GM18519 (cell line): Measurements from ENCODE around the gene EPHA6.
"Not testable (repeated sequence)": the region's sequence is repeated elsewhere in the genome, so short reads cannot be mapped to it uniquely, and the experiment has no call there.

ENCODE experiments used
- ATAC-seq: cut with Tn5 transposase; IDR thresholded peaks from one replicate; pipeline ENCODE4 v1.9.1; 2021; ENCODE audit warnings: mild to moderate bottlenecking, moderate library complexity; ENCODE audit not compliant: unreplicated experiment, low FRiP score

Gene EPHA6

DNA sequence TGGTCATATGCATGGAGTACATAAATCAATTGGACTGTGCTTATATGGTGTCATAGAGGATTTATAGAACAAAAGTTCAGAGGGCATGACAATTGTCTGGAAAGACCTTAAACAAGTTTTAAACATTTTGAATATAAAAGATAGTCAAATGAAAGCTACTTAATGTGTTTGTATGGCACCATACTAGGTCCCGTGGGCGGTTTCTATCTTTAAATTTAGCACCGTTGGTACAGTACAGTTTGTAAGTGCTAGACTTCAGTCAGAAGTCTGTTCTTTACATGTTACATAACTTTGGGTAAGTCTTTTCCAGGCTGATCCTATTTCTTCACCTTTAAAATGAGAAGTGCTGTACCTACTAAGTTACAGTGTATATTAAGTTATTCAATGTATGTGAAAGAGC, 576.8 kb downstream of the EPHA6 start:
- no peak for ATAC-seq

DNA sequence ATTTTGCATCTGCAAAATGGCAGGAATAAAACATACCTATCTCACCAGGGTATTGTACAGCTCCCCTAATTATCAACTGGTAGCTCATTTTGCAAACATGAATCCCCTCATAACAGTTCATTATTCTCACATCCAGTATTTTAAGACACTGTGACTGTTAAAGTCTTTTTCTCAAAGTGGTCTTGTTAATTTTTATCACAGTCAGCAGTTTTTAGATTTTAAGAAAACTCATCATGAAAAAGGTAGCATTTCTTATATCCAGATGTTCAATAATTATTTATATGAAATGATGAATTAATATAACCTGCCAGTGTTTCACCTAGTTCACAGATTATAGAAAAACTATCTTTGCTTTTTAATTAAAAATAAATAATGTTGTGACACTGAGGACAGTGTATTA, 595.2 kb downstream of the EPHA6 start:
- ATAC-seq: no peak

DNA sequence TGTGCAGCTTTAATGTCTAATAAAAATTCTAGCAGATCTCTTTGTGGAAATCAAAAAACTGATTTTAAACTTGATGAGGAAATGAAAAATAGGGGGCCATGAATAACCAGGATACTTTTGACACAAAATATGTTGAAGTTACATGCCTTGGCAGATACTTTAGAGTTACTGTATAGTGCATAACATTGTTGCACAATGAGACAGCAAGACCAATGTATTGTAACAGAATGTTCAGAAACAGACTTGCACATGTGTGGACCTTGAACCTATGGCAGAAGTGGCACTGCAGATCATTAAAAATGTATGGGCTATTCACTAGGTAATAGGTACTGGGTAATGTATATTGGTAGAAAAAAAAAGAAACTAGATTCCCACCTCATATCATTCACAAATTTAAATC, 607.2 kb downstream of the EPHA6 start:
- no peak for ATAC-seq

DNA sequence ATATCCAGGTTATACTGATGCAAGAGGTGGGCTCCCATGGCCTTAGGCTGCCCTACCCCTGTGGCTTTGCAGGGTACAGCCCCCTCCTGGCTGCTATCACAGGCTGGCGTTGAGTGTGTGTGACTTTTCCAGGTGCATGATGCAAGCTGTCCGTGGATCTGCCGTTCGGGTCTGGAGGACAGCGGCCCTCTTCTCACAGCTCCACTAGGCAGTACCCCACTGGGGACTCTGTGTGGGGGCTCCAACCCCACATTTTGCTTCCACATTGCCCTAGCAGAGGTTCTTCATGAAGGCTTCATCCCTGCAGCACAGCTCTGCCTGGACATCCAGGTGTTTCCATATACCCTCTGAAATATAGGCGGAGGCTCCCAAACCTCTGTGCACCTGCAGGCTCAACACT, 610.6 kb downstream of the EPHA6 start:
- no peak for ATAC-seq

DNA sequence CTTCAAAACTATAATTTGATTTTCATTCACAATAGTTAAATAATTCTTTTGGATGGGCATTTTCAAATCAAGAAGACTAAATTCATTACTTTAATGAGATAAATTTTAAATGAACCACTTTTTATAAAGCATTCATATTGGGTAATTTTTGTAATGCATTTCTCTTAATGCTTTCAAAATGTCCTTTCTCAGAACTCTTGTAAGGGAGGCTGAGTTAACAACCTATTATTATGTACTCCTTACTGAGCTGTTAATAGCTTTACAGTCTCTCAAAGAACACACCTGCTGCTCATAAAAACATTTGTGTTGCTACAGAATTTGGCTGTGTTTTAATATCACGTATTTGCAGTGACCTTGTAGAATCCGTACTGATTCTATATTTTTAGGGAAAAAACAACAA, 616.2 kb downstream of the EPHA6 start:
- no peak for ATAC-seq

DNA sequence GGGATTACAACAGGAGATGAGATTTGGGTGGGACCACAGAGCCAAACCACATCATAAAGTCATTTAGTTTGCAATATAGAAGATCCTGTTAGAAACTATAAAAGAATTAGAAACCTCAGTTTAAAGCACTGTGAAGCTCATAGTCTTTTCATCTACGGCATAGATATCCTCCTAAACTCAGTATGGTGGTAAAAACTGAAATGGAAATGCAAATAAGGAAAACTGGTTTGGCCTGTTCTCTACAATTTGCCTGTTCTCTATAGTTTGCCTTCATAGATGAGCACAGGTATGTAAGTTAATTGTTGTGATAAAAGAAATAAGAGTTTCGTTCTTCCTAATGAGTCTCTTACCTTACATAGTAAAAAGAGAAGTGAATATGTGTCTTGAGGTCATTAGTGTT, 618.5 kb downstream of the EPHA6 start:
- no peak for ATAC-seq

DNA sequence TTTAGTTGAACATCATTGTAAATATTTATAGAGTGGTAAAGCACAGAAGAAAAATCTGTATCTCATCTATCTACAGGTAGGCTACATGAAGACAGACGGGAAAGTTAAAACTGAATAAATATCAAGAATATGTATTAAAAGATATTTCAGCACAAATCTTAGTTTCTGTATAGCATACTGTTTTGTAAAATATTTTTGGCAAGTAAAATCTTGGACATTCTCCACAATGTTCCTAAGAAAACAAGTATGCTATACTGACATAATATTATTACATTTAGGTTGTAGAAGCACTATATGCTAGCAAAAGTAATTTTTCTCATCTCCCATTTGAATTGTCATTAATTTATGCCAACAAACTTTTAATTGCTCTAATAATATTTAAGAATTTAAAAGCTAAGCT, 623.7 kb downstream of the EPHA6 start:
- ATAC-seq: no peak

DNA sequence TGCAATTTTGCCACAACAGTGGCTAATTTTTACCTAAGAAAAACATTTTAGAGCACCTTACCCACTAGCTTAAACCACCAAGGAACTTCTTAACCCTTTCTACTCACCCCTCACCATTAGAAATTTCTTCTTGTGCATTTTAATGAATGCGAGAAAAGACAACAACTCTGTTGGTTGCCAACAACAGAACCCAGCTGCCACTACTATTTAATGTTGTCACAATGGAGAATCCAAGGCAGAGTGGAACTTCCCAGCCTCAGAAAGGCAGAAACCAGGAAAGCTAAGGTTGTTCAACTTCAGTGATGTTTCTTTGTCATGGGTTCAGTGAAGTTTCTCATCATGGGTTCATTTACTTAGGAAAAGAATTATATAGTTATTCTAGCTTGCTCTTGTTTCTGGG, 625.0 kb downstream of the EPHA6 start:
- ATAC-seq: no peak

DNA sequence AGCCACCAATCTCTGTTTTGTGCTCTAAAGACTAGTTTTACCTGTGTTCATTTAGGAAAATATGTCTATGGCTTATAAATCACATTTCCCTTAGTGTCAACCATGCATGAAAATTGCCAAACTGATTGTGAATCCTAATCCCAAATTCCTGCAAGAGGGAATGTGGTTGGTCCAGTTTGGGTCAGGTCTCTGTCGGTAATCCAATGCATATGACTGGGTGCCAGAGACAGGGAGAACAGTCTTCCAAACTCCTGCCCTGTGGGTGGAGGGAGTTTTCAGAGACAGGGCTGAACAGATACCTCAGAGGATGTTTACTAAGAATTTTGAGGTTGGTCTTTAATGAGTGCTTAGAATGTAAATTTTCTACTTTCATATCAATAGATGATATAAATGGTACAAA, 649.6 kb downstream of the EPHA6 start:
- no peak for ATAC-seq

DNA sequence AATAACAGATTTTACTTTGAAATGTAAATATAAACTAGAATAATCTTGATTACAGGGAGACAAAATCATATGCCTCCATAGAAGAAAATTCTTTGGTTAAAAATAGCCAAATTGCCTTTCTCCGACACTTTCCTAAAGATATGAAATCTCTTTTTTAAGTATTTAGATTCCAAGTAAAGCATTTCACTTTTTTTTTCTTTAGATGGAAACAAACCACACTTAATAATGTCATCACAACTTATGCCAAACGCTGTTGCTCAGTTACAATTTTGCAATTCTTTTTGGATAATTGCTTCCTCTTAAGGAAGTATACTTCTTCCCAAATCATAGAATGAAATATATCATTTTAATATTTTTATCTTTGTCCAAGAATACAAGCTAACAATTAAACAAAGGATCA, 656.1 kb downstream of the EPHA6 start:
- no peak for ATAC-seq

DNA sequence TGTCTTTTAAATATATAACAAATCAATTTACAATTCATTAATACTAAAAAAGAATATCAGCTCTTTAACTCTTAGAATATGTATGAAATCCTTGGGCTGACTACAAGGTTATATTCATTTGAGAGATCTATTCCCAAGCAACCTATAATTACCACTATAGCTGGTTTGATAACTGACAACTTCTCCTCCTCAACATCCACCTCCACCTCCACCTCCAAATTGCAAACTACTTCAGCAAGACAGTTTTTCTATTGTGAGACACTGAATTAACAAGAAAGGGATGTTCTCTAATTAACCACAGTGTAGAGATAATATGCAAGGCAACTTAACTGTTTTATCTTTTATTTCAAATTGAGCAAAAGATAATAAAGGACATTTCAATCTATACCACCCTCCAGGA, 665.3 kb downstream of the EPHA6 start:
- ATAC-seq: no peak

DNA sequence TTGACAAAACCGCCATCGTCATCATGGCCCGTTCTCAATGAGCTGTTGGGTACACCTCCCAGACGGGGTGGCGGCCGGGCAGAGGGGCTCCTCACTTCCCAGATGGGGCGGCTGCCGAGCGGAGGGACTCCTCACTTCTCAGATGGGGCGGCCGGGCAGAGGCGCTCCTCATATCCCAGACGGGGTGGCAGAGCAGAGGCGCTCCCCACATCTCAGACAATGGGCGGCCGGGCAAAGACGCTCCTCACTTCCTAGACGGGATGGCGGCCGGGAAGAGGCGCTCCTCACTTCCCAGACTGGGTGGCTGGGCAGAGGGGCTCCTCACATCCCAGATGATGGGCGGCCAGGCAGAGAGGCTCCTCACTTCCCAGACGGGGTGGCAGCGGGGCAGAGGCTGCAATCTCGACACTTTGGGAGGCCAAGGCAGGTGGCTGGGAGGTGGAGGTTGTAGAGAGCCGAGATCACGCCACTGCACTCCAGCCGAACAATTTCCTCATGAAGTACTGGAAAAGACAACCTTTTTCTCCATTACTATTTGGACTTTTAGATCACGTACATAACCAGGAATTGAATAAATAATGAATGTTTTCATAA, 666.4 kb downstream of the EPHA6 start:
- ATAC-seq: not testable (repeated sequence)

DNA sequence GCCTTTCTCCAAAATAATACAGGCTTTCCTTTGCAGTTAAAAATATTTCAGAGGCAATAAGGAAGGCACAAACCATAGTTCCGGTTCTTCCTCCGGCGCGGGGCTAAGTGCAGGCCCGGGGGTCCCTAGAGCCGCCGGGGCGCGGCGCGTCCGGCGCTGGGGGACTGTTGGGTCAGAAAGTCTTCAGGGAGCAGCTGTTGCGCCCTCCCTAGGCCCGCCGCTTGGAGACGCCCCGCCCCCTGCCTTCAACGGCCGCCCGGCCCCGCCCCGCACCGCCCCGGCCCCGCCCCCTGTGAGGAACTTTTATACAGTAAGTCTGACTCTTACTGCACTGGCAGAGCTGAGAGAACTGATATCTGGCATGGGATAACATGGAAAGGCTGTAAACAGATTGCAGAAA, 667.0 kb downstream of the EPHA6 start:
- no peak for ATAC-seq

DNA sequence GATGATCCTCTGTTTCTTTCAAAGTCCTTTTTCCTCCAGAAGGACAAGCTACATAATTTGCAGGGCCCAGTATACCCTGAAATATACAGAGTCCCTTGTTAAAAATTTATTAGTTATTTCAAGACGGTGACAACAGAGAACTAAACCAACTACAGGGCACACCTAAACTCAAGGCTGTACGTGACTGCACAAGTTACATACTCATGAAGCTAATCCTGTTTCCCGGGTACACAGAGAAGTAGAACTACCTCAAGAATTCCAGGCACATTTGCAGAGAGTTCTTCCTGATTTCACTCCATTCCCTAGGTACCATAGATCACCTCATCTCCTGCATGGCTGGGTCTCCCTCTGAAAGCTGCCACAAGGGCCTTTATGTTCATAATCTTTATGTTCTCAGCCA, 670.8 kb downstream of the EPHA6 start:
- ATAC-seq: no peak

DNA sequence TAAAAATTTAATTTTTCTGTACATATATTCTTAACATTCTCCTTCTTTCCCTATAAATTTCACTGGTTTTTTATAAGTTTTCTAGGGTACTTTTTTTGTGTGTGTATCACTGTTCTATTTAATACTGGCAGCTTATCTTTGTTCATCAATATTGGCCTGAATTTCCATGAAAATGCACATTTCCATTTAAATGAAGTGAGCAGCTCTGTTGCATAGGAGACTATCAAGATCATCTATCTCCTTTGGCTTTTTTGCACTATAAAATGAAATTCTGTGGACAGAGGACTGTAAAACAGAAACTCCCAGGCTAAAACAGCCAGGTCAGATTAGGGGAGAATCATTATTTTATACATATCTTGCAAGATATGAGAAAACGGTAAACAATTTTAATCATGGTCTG, 673.2 kb downstream of the EPHA6 start:
- ATAC-seq: no peak

DNA sequence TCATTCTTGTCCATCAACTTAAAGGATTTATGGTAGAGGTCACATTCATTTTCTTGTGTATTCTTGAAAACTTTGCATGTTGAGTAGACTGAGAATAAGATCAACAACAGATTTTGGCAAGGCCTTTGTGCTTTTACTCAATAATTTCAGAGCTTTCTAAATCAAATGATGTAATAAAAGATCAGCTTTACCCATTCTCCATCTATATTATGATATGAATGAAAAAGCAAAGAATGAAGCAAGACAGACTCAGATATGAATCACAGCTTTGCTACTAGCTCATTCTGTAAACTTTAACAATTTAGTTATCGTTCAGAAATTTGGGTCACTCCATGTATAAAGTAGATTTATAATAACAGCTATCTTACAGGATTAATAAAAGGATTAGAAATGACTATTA, 674.3 kb downstream of the EPHA6 start:
- ATAC-seq: no peak

DNA sequence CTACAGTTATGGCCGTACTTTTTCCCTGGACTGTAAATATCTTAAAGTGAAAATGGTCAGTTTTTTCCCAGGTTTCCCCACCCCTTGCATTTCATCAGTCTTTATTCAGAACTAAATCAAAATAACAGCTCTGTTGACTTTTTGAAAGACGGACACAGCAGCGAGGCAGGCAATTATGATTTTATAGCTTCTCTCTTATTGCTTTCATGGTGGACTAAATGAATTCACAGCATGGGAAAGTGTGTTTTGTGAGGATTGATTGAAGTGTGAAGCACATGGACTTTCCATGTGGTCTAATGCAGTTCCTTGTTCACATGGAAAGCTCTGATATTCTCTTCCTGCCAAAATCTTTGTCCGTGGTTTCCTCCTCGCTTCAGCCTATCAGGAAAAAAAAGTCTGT, 681.5 kb downstream of the EPHA6 start:
- no peak for ATAC-seq

DNA sequence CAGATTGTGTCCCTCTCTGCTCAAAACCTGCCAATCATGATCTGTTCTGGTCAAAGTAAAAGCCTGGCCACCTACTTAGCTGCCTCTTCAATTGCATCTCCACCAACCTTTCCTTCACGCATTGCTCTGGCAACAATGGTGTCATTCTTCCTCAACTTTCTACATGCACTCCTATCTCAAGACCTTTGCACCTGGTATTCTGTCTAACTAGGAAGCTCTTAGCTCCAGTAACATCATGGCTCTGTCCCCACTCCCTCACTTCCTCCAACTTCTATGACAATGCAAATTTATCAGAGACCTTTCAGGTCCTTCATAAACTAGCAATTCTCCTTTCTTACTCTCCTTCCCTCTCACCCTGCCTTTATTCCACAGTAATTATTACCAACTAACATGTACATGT, 682.7 kb downstream of the EPHA6 start:
- no peak for ATAC-seq

DNA sequence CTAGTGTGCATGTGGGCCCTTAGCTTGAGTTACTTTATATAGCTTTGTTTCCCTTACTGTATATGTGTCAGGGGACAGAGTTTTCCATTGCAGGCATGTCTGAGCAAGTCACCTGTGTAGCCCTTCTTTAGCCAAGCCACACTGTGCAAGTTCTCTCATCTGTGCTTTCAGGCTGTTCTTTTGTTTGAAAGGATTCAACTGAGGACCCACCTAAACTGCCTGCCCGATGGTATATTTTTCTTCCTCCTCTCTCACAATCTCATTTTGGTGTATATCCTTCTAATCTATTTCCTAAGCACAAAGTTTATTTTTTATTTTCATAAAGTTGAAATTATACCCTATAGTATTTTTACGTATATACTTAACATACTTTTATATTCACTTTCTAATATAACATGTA, 690.1 kb downstream of the EPHA6 start:
- no peak for ATAC-seq

DNA sequence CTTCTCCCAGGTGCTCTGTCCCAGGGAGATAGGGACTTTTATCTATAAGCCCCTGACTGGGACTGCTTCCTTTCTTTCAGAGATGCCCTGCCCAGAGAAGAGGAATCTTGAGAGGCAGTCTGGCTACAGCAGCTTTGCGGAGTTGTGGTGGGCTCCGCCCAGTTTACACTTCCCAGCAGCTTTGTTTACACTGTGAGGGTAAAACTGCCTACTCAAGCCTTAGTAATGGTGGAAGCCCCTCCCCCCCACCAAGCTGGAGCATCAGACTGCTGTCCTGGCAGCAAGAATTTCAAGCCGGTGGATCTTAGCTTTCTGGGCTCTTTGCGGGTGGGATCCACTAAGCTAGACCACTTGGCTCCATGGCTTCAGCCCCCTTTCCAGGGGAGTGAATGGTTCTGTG, 696.4 kb downstream of the EPHA6 start:
- ATAC-seq: no peak

DNA sequence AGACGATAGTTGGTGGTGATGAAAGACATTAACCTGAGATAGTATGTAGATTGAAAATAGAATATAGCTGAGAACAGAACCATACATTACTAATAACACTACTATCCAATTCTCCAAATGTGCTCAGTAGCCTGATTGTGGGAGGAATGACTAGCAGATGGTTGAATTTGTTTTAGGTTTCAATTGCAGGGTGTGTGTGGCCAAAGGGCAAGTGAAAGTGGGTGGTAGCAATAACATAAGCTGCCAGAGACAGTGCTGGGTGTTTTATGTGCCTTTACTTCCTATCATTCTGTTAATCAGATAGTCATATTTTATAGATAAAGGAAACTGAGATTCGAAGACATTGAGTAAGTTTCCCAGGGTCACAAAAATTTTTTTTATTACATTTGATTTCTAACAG, 700.7 kb downstream of the EPHA6 start:
- ATAC-seq: no peak

DNA sequence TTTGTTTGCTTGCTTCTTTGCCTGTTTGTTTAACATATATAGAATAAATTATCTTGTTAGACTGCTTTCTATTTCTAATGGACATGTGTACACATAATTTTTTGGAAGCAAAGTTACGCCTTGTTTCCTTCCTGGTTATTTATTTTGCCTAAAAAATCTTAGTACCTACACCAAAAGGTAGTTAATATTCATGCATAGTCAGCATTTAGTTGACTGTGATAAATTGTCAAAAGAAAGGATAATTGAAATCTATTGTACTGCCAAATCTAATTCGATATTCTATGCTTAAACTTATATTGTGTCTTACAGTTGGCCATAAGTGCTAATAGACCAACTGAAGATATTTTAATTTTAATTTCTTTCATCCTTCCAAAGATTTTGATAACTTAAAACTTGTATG, 716.3 kb downstream of the EPHA6 start:
- no peak for ATAC-seq

DNA sequence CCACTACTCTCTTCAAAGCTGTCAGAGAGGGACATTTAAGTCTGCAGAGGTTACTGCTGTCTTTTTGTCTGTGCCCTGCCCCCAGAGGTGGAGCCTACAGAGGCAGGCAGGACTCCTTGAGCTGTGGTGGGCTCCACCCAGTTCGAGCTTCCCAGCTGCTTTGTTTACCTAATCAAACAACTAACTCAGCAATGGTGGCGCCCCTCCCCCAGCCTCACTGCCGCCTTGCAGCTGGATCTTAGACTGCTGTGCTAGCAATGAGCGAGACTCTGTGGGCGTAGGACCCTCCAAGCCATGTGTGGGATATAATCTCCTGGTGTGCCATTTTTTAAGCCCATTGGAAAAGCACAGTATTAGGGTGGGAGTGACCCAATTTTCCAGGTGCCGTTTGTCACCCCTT, 733.2 kb downstream of the EPHA6 start:
- not testable (repeated sequence) for ATAC-seq
